C1 segment of cervical spinal cord (tissue), 14 donors: ENCODE results near the gene TBXA2R.
A peak's percentile ranks its signal among the peaks of the same experiment; 100 is the strongest.
"Not testable (repeated sequence)": the region's sequence is repeated elsewhere in the genome, so short reads cannot be mapped to it uniquely, and the experiment has no call there.

Experiments used
- DNase-seq, 14 donors: peaks; one replicate each; lab custom pipeline; 2025; lab: John Stamatoyannopoulos, UW

Gene TBXA2R

GRCh38 chr19:3606690-3607289 lies at the start of gene TBXA2R:
Gene TBXA2R (minus strand): TSS chr19:3606875. CDS start chr19:3600634, 6,241 bp downstream.
- DNase-seq: peak in 6 of 14 donors; percentile 14 to 55 (median 34)

- peak in 1 of 14 donors; percentile 43 for DNase-seq
Measured at GRCh38 chr19:3656073-3656746, 49.5 kb upstream of the TBXA2R start.

- DNase-seq: peak in 3 of 14 donors; percentile 12 to 52 (median 41)
Measured at GRCh38 chr19:3655402-3656072, 48.9 kb upstream of the TBXA2R start.

GRCh38 chr19:3653865-3654513 lies 47.3 kb upstream of the TBXA2R start:
- DNase-seq: no peak

- DNase-seq: no peak
Measured at GRCh38 chr19:3653081-3653795, 46.6 kb upstream of the TBXA2R start.

- DNase-seq: no peak
Measured at GRCh38 chr19:3652422-3652821, 45.7 kb upstream of the TBXA2R start.

GRCh38 chr19:3651684-3652083 lies 45.0 kb upstream of the TBXA2R start:
- DNase-seq: no peak

GRCh38 chr19:3649888-3650287 lies 43.2 kb upstream of the TBXA2R start:
- no peak for DNase-seq

GRCh38 chr19:3648037-3648905 lies 41.6 kb upstream of the TBXA2R start:
- DNase-seq: no peak

GRCh38 chr19:3647102-3647501 lies 40.4 kb upstream of the TBXA2R start:
- DNase-seq: not testable (repeated sequence)

- DNase-seq: no peak
Measured at GRCh38 chr19:3646336-3647092, 39.8 kb upstream of the TBXA2R start.

- no peak for DNase-seq
Measured at GRCh38 chr19:3645726-3646125, 39.1 kb upstream of the TBXA2R start.

- peak in 1 of 14 donors; percentile 53 for DNase-seq
Measured at GRCh38 chr19:3645067-3645396, 38.4 kb upstream of the TBXA2R start.

GRCh38 chr19:3644351-3645066 lies 37.8 kb upstream of the TBXA2R start:
- peak in 13 of 14 donors; percentile 17 to 96 (median 78) for DNase-seq

GRCh38 chr19:3643674-3644313 lies 37.1 kb upstream of the TBXA2R start:
- DNase-seq: no peak

- DNase-seq: no peak
Measured at GRCh38 chr19:3642987-3643673, 36.5 kb upstream of the TBXA2R start.

GRCh38 chr19:3642296-3642695 lies 35.6 kb upstream of the TBXA2R start:
- no peak for DNase-seq
